ENCODE measurements around the gene MS4A10. TPM values are rescaled to one million over a fixed set of nuclear protein-coding genes. Genes with fewer than 3 reads are reported as not detected.

Gene MS4A10
- total RNA-seq, 1 donor from 2014 or later = not detected

- no peak for DNase-seq (ENCODE audit: low spot score)
Measured at GRCh38 chr11:60825118-60825517, 40.0 kb downstream of the MS4A10 start.

- DNase-seq (ENCODE audit: low spot score) = no peak
Measured at GRCh38 chr11:60825790-60826189, 40.7 kb downstream of the MS4A10 start.

GRCh38 chr11:60830478-60831142 lies 45.5 kb downstream of the MS4A10 start:
- DNase-seq (ENCODE audit: low spot score) = no peak

DNA sequence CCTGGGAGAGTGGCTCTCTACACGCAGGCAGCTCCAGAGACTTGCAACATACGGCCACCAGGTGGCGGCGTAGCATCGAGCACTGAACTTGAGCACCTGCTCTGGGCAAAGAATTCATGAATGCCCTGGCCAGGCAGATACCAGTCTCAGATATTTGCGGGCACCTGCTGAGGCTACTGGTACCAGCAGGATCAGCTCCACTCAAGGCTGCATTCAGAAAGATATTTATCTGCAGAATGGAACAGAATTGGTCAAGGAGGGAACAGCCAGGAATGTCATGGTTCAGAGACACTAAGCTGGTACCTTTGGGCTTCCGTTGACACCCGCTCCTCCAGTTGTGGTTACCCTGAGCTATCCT lies 46.0 kb downstream of the MS4A10 start:
- peak; percentile 87 for DNase-seq (ENCODE audit: low spot score)

GRCh38 chr11:60831501-60832079 lies 46.5 kb downstream of the MS4A10 start:
- DNase-seq (ENCODE audit: low spot score) = no peak

- DNase-seq (ENCODE audit: low spot score) = no peak
Measured at GRCh38 chr11:60834742-60835533, 49.8 kb downstream of the MS4A10 start.

- no peak for DNase-seq (ENCODE audit: low spot score)
Measured at GRCh38 chr11:60835534-60835846, 50.4 kb downstream of the MS4A10 start.

DNA sequence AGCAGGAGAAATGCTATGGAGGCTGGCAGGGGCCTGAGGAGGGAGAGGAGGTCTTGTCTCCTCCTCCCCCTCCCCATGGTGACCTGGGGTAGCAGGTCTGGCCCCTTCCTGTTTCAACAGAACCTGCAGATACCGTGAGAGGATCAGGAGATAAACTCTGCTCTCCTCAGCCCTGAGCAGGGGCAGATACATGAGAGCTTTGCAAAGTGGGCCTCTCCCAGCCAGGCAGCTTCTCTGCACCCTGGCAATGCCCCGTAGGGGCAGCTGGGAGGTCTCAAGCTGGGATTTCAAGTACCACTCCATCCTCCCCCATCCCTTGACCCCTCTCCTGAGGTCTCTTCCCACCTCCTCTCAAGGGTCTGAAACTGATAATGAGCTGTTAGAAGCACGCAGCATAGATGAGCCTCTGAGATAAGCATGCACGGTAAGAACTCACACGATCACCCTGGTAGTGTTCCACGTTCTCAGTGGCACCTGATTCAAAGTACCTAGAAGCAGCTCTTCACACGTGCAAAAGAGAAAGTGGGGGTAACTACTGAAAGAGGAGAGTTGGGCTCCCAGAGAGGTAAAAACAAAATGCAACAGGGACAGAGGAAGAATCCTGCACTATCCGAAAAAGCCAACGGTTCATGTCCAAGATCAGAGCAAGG lies 51.9 kb downstream of the MS4A10 start:
- no peak for DNase-seq (ENCODE audit: low spot score)

- no peak for DNase-seq (ENCODE audit: low spot score)
Measured at GRCh38 chr11:60838132-60838531, 53.0 kb downstream of the MS4A10 start.

- DNase-seq (ENCODE audit: low spot score) = peak; percentile 22
Measured at GRCh38 chr11:60840470-60841430, 55.6 kb downstream of the MS4A10 start.

- DNase-seq (ENCODE audit: low spot score) = peak; percentile 96
Measured at GRCh38 chr11:60841797-60842667, 56.9 kb downstream of the MS4A10 start, which contains the start of gene CCDC86. Gene CCDC86 (plus strand): TSS chr11:60842113. CDS start chr11:60842125, 12 bp downstream.

GRCh38 chr11:60842668-60843600 lies 57.8 kb downstream of the MS4A10 start:
- DNase-seq (ENCODE audit: low spot score) = no peak

DNA sequence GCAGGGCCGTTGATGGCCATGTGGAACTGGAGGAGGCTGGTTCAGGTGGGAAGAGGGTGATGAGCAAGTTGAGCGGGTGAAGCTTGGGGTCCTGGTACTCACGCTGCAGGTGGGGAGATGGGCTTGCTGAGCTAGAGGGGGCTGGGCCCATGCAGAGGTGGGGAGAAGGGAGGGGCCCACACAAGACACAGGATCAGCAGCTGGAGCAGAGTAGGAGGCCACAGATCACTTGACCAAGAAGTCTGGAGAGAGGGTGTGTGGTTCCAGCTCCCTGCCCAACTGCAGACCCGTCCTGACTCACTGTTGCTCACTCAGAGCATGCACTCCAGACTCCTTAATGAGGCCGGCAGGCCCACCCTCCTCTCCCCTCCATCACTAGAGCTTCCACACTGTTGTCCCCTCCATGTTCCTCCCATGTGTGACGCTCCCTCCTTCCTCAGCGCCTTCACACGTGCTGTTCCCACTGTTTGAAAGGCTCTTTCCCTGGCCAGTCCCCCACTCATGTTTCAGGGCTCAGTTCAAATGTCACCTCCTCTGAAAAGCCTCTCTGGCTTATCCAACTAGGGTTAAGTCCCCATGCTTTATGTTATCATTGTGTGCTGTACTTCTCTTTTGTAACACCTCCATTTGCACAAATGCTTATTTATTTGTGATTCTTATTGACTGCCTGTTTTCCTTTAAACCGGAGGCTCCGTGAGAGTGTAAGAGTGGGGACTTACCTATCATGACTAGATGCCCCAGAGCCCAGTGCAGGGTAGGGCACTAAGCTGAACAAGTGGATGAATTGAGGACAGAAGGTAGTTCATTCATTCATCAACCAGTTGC lies 59.1 kb downstream of the MS4A10 start:
- no peak for DNase-seq (ENCODE audit: low spot score)

GRCh38 chr11:60844870-60845221 lies 59.7 kb downstream of the MS4A10 start:
- no peak for DNase-seq (ENCODE audit: low spot score)

- no peak for DNase-seq (ENCODE audit: low spot score)
Measured at GRCh38 chr11:60845338-60845737, 60.2 kb downstream of the MS4A10 start.

- no peak for DNase-seq (ENCODE audit: low spot score)
Measured at GRCh38 chr11:60847281-60847680, 62.1 kb downstream of the MS4A10 start.

DNA sequence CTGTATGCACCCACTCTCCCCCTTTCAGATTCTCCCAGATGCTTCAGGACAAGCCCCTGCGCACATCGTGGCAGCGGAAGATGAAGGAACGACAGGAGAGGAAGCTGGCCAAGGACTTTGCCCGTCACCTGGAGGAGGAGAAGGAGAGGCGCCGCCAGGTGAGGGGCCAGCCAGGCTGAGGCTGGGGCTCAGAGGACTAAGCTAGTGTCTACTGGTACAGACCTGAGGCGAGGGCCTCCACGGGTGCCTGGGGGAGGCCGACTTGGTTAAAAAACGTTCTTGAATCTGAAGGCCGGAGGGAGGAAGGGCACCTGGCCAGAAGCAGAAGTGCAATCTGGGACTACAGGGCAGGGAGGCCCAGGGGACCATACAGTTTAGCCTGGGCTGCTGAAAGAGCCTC lies 62.8 kb downstream of the MS4A10 start:
- DNase-seq (ENCODE audit: low spot score) = no peak

DNA sequence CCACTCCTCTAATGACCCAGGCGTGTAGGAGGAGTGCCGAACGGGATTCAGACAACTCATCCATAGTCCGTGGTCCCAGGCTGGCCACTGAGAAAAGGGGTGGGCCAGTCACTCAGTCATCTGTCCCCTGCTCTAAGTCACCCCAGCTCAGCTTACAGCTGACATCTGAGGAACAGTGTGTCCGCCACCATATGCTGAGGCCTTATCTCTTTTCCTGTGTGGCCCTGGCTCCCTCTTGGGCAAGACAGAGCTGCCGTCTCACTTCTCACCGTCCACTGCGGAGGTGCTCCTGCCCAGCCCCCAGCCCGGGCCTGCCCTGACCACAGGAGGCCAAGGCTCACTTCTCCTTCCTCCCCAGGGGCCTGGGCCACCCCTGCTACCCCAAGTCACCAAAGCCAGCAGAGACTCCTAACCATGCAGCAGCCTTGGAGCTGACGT lies 63.6 kb downstream of the MS4A10 start:
- DNase-seq (ENCODE audit: low spot score) = no peak
